DOHH2 (cell line): Measurements from ENCODE around the gene UNC45A.

ENCODE experiments used
- H3F3A ChIP-seq: fragments of 200-600 bp; sonication (generic), shearing (Covaris generic); 2 replicates; pipeline ENCODE4 v1.6.0; 2016; ENCODE audit warnings: antibody characterized with exemption, mild to moderate bottlenecking; ENCODE audit not compliant: control insufficient read depth, insufficient read depth
- H3K27ac ChIP-seq: fragments of 200-600 bp; sonication (generic); 2 replicates; pipeline ENCODE4 v1.5.1; 2014; ENCODE audit warnings: low read depth, mild to moderate bottlenecking, low read length, moderate library complexity
- H3K27me3 ChIP-seq: fragments of 200-600 bp; sonication (generic); 2 replicates; pipeline ENCODE4 v1.6.1; 2014; ENCODE audit warnings: mild to moderate bottlenecking, low read length, mixed read lengths; ENCODE audit not compliant: control insufficient read depth
- H3K36me3 ChIP-seq: fragments of 200-600 bp; sonication (generic); 2 replicates; pipeline ENCODE4 v1.6.1; 2014; ENCODE audit warnings: mild to moderate bottlenecking, low read length, moderate library complexity, mixed read lengths; ENCODE audit not compliant: control insufficient read depth
- H3K4me1 ChIP-seq: fragments of 200-600 bp; sonication (generic); 2 replicates; pipeline ENCODE4 v1.6.1; 2014; ENCODE audit warnings: mild to moderate bottlenecking, low read length, mixed read lengths; ENCODE audit not compliant: control insufficient read depth
- H3K4me2 ChIP-seq: fragments of 200-600 bp; sonication (generic); 2 replicates; pipeline ENCODE4 v1.6.0; 2014; ENCODE audit warnings: mild to moderate bottlenecking, low read length, moderate library complexity
- H3K4me3 ChIP-seq: fragments of 200-600 bp; sonication (generic); 2 replicates; pipeline ENCODE4 v1.5.1; 2014; ENCODE audit warnings: mild to moderate bottlenecking, low read length, mixed read lengths
- H3K79me2 ChIP-seq: fragments of 200-600 bp; sonication (generic); 2 replicates; pipeline ENCODE4 v1.6.1; 2014; ENCODE audit warnings: mild to moderate bottlenecking, low read length, mixed read lengths; ENCODE audit not compliant: control insufficient read depth
- H3K9me2 ChIP-seq: fragments of 200-600 bp; sonication (generic); replicated peaks from 2 replicates; pipeline ENCODE4 v1.6.1; 2014; ENCODE audit warnings: mild to moderate bottlenecking, low read length, mixed read lengths; ENCODE audit not compliant: control insufficient read depth
- H3K9me3 ChIP-seq: fragments of 200-600 bp; sonication (generic); 2 replicates; pipeline ENCODE4 v1.6.1; 2014; ENCODE audit warnings: antibody characterized with exemption, low read length, mixed read lengths; ENCODE audit not compliant: control insufficient read depth, insufficient read depth
- H4K20me1 ChIP-seq: fragments of 200-600 bp; sonication (generic); 2 replicates; pipeline ENCODE4 v1.6.0; 2014; ENCODE audit warnings: low read depth, mild to moderate bottlenecking, antibody characterized with exemption, low read length, moderate library complexity; ENCODE audit not compliant: control insufficient read depth, insufficient read depth
- EZH2phosphoT487 ChIP-seq: fragments of 200-600 bp; sonication (generic); IDR thresholded peaks from 2 replicates; pipeline ENCODE4 v1.6.1; 2017; ENCODE audit warnings: borderline replicate concordance, mild to moderate bottlenecking, antibody characterized with exemption, low read length, moderate library complexity, mixed read lengths
- TF ChIP-seq, protein P1 (sequence below): fragments of 200-600 bp; sonication (generic); IDR thresholded peaks from one replicate; pipeline ENCODE4 v1.5.1; 2014; ENCODE audit warnings: antibody characterized with exemption, mild to moderate bottlenecking, low read depth, low read length; ENCODE audit not compliant: poor library complexity, severe bottlenecking

The UNC45A gene

DNA sequence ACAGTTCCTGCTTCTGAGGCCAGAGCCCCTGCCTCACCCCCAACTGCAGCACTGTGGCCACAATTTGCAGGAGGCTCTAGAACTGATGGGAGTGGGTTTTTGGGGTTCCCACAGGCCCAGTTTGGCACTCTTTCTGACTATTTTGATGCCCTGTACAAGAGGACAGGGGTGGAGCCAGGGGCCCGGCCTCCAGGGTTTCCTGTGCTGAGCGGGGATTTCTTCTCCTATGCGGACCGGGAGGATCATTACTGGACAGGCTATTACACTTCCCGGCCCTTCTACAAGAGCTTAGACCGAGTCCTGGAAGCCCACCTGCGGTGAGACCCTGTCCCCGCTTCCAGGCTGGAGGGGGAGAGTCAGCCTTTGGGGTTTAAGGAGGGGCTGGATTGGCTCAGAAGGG is 25.1 kb upstream of the UNC45A start:
- no peaks in the 10 kb centered on the region for H3K9me3 ChIP-seq
- H3K27me3 ChIP-seq: no peaks in the 10 kb centered on the region
- no peak overlapping the region for H3K4me2 ChIP-seq
- TF ChIP-seq, protein P1, sequence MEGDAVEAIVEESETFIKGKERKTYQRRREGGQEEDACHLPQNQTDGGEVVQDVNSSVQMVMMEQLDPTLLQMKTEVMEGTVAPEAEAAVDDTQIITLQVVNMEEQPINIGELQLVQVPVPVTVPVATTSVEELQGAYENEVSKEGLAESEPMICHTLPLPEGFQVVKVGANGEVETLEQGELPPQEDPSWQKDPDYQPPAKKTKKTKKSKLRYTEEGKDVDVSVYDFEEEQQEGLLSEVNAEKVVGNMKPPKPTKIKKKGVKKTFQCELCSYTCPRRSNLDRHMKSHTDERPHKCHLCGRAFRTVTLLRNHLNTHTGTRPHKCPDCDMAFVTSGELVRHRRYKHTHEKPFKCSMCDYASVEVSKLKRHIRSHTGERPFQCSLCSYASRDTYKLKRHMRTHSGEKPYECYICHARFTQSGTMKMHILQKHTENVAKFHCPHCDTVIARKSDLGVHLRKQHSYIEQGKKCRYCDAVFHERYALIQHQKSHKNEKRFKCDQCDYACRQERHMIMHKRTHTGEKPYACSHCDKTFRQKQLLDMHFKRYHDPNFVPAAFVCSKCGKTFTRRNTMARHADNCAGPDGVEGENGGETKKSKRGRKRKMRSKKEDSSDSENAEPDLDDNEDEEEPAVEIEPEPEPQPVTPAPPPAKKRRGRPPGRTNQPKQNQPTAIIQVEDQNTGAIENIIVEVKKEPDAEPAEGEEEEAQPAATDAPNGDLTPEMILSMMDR: no peak
- TF ChIP-seq EZH2phosphoT487: no peak
- peaks cover 6% of the 10 kb centered on the region for H3K79me2 ChIP-seq
- H4K20me1 ChIP-seq: no peaks in the 10 kb centered on the region
- H3K4me3 ChIP-seq: no peak overlapping the region
- peaks cover 93% of the 10 kb centered on the region for H3K36me3 ChIP-seq
- H3K9me2 ChIP-seq: no peaks in the 10 kb centered on the region
- H3K27ac ChIP-seq: no peak overlapping the region
- no peaks in the 10 kb centered on the region for H3F3A ChIP-seq
- peaks cover 2% of the 10 kb centered on the region for H3K4me1 ChIP-seq

DNA sequence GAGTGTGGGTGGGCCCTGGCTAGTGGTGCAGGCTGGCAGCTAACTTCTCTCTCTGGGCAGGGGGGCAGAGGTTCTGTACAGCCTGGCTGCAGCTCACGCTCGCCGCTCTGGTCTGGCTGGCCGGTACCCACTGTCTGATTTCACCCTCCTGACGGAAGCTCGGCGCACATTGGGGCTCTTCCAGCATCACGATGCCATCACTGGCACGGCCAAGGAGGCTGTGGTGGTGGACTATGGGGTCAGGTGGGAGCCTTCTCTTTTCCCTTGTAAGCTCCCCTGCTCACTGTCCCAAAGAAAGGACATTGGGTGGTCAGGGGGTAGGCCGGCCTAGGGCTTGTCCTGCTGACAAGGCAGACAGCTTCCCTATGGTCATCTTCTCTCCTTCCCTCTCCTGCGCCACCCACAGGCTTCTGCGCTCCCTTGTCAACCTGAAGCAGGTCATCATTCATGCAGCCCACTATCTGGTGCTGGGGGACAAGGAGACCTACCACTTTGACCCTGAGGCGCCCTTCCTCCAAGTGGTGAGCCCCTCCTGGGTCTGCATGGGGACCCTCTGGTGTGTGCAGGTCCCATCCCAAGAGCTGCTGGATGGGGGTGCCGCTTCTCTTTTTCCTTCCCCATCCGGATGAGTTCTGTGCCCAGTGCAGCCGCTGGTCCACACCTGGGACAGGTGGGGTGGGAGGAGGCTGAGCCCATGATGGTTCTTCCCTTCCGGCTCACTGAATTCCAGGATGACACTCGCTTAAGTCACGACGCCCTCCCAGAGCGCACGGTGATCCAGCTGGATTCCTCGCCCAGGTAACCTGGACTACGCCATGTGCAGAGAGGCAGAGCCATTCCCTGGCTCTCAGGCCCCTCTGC is 24.4 kb upstream of the UNC45A start:
- H3K4me1 ChIP-seq: peaks cover 8% of the 10 kb centered on the region
- no peak overlapping the region for H3K27ac ChIP-seq
- no peaks in the 10 kb centered on the region for H3F3A ChIP-seq
- H3K9me2 ChIP-seq: no peaks in the 10 kb centered on the region
- TF ChIP-seq, protein P1: no peak
- no peak for TF ChIP-seq EZH2phosphoT487
- no peaks in the 10 kb centered on the region for H3K9me3 ChIP-seq
- H3K27me3 ChIP-seq: no peaks in the 10 kb centered on the region
- H4K20me1 ChIP-seq: no peaks in the 10 kb centered on the region
- H3K4me3 ChIP-seq: no peak overlapping the region
- peaks cover 93% of the 10 kb centered on the region for H3K36me3 ChIP-seq
- no peaks in the 10 kb centered on the region for H3K79me2 ChIP-seq
- H3K4me2 ChIP-seq: no peak overlapping the region

DNA sequence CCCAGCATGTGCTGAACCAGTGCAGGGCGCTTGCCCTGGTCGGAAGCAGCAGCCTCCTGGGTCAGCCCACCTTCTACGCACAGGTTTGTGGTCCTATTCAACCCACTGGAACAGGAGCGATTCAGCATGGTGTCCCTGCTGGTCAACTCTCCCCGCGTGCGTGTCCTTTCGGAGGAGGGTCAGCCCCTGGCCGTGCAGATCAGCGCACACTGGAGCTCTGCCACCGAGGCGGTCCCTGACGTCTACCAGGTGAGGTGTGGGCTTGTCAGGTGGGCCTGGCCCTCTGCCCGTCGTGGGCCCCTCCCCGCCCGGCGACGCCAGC is 23.8 kb upstream of the UNC45A start:
- Histone ChIP-seq H3F3A (no peaks in the 10 kb centered on the region), H3K9me3 (no peaks in the 10 kb centered on the region), H3K4me2 (no peak overlapping the region), H3K27ac (no peak overlapping the region), H3K36me3 (peaks cover 93% of the 10 kb centered on the region), H4K20me1 (no peaks in the 10 kb centered on the region), H3K9me2 (no peaks in the 10 kb centered on the region), H3K4me3 (no peak overlapping the region), H3K79me2 (no peaks in the 10 kb centered on the region), H3K27me3 (no peaks in the 10 kb centered on the region), H3K4me1 (peaks cover 12% of the 10 kb centered on the region)
- TF ChIP-seq, protein P1: no peak
- TF ChIP-seq EZH2phosphoT487: no peak
